Fibroblast of lung (primary cell): Measurements from ENCODE around the gene DDX42. TPM values are rescaled to one million over a fixed set of nuclear protein-coding genes. Genes with fewer than 3 reads are reported as not detected.

Experiments
- DNase-seq, 2 donors: peaks; one replicate each; pipeline versions ENCODE4 v3.0.0 to v3.0.0-alpha.2; 2010; ENCODE audit warnings: low read depth in 2 of 2
- H2AFZ ChIP-seq: 2 replicates; pipeline ENCODE4 v1.5.1; 2012; ENCODE audit warnings: low read length, control low read depth, inconsistent platforms
- H3K27ac ChIP-seq: 2 replicates; pipeline ENCODE4 v1.5.1; 2011; ENCODE audit warnings: low read length, control low read depth; ENCODE audit not compliant: insufficient read depth
- H3K27me3 ChIP-seq: 2 replicates; pipeline ENCODE4 v1.5.1; 2011; ENCODE audit warnings: mild to moderate bottlenecking, low read length; ENCODE audit not compliant: control insufficient read depth, insufficient read depth
- H3K36me3 ChIP-seq: 2 replicates; pipeline ENCODE4 v1.5.1; 2011; ENCODE audit warnings: low read length; ENCODE audit not compliant: control insufficient read depth, insufficient read depth
- H3K4me1 ChIP-seq: 2 replicates; pipeline ENCODE4 v1.5.1; 2011; ENCODE audit warnings: low read length; ENCODE audit not compliant: control insufficient read depth, insufficient read depth; ENCODE audit errors: extremely low read depth
- H3K4me2 ChIP-seq: 2 replicates; pipeline ENCODE4 v1.5.1; 2011; ENCODE audit warnings: low read length, control low read depth; ENCODE audit not compliant: insufficient read depth; ENCODE audit errors: extremely low read depth
- H3K4me3 ChIP-seq, 4 experiments: fragments of 200-600 bp in 1 of 4; sonication (generic) in 1 of 4; replicated peaks in 1 of 4; 2 replicates each; pipeline ENCODE4 v1.5.1; 2011 to 2016; ENCODE audit warnings: low read length in 4 of 4, low read depth in 3 of 4, mild to moderate bottlenecking in 3 of 4, control low read depth in 2 of 4, inconsistent platforms in 1 of 4, mixed read lengths in 1 of 4; ENCODE audit not compliant: insufficient read depth in 1 of 4; ENCODE audit errors: control extremely low read depth in 1 of 4
- H3K79me2 ChIP-seq: 2 replicates; pipeline ENCODE4 v1.5.1; 2012; ENCODE audit warnings: mild to moderate bottlenecking, low read length, inconsistent platforms; ENCODE audit not compliant: control insufficient read depth, insufficient read depth
- H3K9ac ChIP-seq: 2 replicates; pipeline ENCODE4 v1.5.1; 2011; ENCODE audit warnings: mild to moderate bottlenecking, low read length, control low read depth; ENCODE audit not compliant: insufficient read depth
- H3K9me3 ChIP-seq: 2 replicates; pipeline ENCODE4 v1.5.1; 2012; ENCODE audit warnings: low read depth, low read length; ENCODE audit not compliant: control insufficient read depth, insufficient read depth
- H4K20me1 ChIP-seq: 2 replicates; pipeline ENCODE4 v1.5.1; 2011; ENCODE audit warnings: low read length; ENCODE audit not compliant: control insufficient read depth, insufficient read depth; ENCODE audit errors: extremely low read depth
- CTCF ChIP-seq, 2 donors: IDR thresholded peaks in 1 of 2; conservative IDR thresholded peaks in 1 of 2; 1 replicate in 1 of 2; 2 replicates in 1 of 2; pipeline ENCODE4 v1.5.1; 2011 to 2012; ENCODE audit warnings: low read length in 2 of 2, control low read depth in 1 of 2, inconsistent platforms in 1 of 2, low read depth in 1 of 2, mild to moderate bottlenecking in 1 of 2
- EZH2 ChIP-seq: IDR thresholded peaks from 2 replicates; pipeline ENCODE4 v1.5.1; 2012; ENCODE audit warnings: low read length, control low read depth, mild to moderate bottlenecking; ENCODE audit errors: missing control alignments
- polyA plus RNA-seq, 2 donors: library from polyadenylated mRNA; depleted of rRNA in 1 of 2; stranded (reverse) in 1 of 2; unstranded in 1 of 2; fragments of >200 nt; gene quantifications; 2 replicates each; pipeline ENCODE4 v1.2.1, GENCODE V29; 2011 to 2012; ENCODE audit warnings: missing spikeins in 1 of 2
- total RNA-seq: library from RNA; depleted of rRNA; stranded (reverse); fragments of >200 nt; gene quantifications from 2 replicates; pipeline ENCODE4 v1.2.1, GENCODE V29; 2014

The DDX42 gene
- total and polyA plus RNA-seq, 2 donors (not counting 1 experiment from before 2014, with no cell fraction given): 61.8 to 81.5 TPM

- Histone ChIP-seq H3K4me2 (no peak overlapping the region), H3K79me2 (peaks cover 37% of the 10 kb centered on the region), H3K9me3 (no peaks in the 10 kb centered on the region), H3K36me3 (peaks cover 41% of the 10 kb centered on the region), H4K20me1 (no peaks in the 10 kb centered on the region), H3K27me3 (no peaks in the 10 kb centered on the region), H3K4me1 (peaks cover 5% of the 10 kb centered on the region), H3K27ac (no peak overlapping the region), H3K9ac (no peak overlapping the region), H2AFZ (no peak overlapping the region), H3K4me3 (no peak overlapping the region)
- DNase-seq: no peak
- no peak for TF ChIP-seq EZH2
- no peak for TF ChIP-seq CTCF (conservative IDR thresholded peaks at IDR 0.05 in 1 of 2, IDR thresholded peaks at IDR 0.05 in 1 of 2; ENCODE audit: low read depth in 1 of 2, low read length in 2 of 2)
Observed at GRCh38 chr17:63823659-63824331, 49.8 kb downstream of the DDX42 start.

- Histone ChIP-seq H3K4me3 (no peak overlapping the region), H3K79me2 (peaks cover 43% of the 10 kb centered on the region)
Observed at GRCh38 chr17:63824362-63824761, 50.4 kb downstream of the DDX42 start.

More at GRCh38 chr17:63824362-63824761, 50.4 kb downstream of the DDX42 start:
- Histone ChIP-seq H3K9ac (no peak overlapping the region), H3K27ac (no peak overlapping the region), H4K20me1 (no peaks in the 10 kb centered on the region), H3K27me3 (no peaks in the 10 kb centered on the region), H3K4me1 (peaks cover 8% of the 10 kb centered on the region), H3K4me2 (no peak overlapping the region), H3K36me3 (peaks cover 41% of the 10 kb centered on the region), H2AFZ (no peak overlapping the region), H3K9me3 (no peaks in the 10 kb centered on the region)
- no peak for DNase-seq
- TF ChIP-seq EZH2: no peak
- TF ChIP-seq CTCF (conservative IDR thresholded peaks at IDR 0.05 in 1 of 2, IDR thresholded peaks at IDR 0.05 in 1 of 2; ENCODE audit: low read depth in 1 of 2, low read length in 2 of 2): no peak
